GM04504 (cell line): ENCODE measurements around the gene GPM6B.

Experiments used
- DNase-seq: peaks from one replicate; pipeline ENCODE4 v3.0.0-alpha.2; 2012; ENCODE audit warnings: low read depth

The GPM6B gene, protein sequence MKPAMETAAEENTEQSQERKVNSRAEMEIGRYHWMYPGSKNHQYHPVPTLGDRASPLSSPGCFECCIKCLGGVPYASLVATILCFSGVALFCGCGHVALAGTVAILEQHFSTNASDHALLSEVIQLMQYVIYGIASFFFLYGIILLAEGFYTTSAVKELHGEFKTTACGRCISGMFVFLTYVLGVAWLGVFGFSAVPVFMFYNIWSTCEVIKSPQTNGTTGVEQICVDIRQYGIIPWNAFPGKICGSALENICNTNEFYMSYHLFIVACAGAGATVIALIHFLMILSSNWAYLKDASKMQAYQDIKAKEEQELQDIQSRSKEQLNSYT

DNA sequence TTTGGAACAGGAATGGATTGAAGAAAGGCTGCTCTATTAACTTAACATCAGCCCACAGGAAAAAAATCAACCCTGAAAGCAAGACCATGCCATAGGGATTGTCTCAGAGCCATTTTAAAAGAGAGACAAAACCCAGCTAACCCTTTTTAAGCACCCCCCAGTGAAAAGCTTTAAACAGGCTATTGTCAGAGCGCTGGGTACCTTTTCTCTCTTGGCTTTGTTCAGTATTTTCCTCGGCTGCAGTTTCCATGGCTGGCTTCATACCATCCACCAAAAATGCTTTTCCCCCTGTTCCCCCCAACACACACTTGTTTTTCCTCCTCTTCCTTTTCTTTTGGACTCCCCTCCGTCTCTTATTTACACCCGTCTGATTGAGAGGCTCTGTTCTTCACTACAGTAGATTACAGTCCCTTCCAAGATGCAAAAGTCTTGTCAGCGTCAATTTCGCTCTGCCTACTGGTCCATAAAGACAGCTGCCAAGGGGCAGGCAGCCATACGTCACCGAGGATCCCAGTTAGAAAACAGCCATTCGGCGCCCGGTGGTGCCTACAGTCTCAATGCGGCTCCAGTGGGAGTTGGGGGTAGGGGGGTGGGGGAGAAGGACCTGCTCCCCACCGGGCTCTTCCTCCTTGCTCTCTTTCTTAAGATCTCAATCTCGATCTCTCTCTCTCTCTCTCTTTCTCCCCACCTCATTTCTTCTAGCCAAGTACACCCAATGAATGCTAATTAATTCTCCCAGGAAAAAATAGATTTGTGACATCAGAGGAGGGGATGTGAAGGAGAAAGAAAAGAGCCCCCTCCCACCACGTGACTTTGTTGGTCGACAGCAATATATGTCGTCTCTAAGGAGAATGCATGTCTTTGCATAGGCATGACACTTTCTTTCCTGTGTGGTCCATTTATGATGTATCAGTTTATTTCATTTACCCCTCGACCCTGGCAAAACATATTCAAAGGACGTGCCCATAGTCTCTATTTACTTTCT, at the start of gene GPM6B:
Gene GPM6B (minus strand): TSS at position 451 of the 985 bp plus-strand sequence. CDS start 189 bp downstream, at position 262.
- DNase-seq = no peak

GRCh38 chrX:13864264-13864663, 47.4 kb upstream of the GPM6B start:
- no peak for DNase-seq

GRCh38 chrX:13863324-13863723, 46.4 kb upstream of the GPM6B start:
- DNase-seq = no peak

DNA sequence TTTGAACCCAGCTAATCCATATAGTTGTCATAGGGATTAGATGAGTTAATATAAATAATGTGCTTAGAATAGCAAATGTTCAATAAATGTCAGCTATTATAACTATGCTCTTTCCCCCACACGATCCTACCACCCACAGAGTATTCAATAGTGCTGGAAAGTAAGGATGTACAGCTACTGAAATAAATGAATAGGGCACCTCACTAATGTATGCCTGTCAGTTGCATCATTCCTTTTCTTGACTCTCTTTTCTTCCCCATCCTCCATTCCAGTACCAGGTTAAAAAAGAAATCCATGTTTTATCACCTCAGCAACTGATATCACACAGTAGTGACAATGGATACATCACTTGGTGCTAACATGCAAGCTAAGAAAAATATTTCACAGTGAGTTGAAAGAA, 42.8 kb upstream of the GPM6B start:
- no peak for DNase-seq

DNA sequence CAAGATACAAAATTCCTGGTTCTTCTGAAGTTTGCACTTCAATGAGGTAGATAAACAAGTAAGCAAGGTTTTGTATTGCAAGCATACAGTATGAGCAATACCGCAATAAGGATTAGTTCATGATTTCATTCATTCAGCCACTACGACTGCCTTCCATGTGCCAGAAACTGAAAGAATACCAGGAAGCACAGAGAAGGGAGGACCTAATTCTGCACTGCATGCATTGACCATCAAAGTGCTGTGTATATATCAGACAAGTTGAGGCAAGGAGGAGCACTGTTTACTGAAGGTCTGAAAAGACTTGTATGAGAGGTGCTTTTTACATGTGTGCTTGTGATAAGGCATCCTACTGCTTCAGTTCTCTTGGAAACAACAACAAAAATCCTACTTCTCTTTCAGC, 40.9 kb upstream of the GPM6B start:
- no peak for DNase-seq

- DNase-seq = no peak
Measured at GRCh38 chrX:13855689-13856450, 39.0 kb upstream of the GPM6B start.

- no peak for DNase-seq
Measured at GRCh38 chrX:13854003-13854402, 37.1 kb upstream of the GPM6B start.

DNA sequence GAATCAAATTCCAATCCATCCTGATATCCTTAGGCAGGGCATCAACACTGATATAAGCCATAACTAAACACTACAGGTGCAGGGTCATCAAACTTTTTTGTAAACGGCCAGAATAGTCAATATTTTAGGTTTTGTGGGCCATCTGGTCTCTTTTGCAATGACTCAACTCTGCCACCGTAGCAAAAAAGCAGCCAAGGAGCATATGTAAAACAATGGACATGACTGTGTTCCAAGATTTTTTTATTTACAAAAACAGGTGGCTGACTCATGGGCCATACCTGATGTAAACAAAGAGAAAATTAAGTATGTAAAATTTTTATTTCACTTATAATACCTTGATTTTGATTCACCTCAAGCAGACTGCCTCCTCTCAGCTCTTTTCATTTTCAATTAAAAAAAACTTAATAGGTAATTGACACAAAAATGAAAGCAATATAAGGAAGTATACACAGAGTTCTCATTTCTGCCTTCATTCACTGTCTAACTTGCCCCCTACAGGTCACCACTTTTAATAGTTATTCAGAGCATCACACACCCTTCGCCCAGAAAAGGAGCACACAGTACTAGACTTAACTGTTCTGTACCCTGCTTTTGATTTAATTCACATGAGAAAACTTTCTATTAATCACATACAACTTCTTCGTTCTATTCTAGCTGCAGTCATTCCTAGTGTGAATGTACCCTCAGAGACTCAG, 35.3 kb upstream of the GPM6B start:
- no peak for DNase-seq

DNA sequence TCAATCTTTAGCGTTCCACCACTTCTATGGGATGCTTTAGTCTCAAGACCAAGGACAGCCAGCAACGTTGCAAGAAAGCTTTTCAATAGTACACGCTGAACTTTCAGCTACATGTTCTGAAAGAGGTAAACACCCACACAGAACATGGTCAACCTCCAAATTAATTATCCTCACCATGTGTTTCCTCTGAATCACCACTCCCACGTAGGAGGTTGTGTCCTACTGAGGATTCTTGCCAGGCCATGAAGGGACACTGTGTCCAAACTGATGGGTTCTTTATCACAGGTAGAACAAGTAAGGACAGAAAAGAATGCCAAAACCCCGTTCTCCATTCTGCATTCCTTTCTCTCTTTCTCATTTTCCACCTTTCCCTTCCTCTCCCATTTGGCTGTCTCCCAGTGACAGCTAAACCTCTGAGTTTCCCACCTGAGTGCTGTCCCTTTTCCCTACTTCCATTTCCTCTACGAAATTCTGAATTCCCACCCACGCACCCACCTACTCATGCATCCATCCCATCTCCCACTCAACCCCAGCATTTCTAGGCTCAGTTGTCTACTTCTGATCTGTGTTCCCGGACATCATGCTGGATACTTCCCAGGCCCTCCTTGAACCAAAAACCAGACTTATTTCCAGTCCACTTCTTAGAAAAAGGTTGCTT, 29.0 kb upstream of the GPM6B start:
- DNase-seq = no peak

DNA sequence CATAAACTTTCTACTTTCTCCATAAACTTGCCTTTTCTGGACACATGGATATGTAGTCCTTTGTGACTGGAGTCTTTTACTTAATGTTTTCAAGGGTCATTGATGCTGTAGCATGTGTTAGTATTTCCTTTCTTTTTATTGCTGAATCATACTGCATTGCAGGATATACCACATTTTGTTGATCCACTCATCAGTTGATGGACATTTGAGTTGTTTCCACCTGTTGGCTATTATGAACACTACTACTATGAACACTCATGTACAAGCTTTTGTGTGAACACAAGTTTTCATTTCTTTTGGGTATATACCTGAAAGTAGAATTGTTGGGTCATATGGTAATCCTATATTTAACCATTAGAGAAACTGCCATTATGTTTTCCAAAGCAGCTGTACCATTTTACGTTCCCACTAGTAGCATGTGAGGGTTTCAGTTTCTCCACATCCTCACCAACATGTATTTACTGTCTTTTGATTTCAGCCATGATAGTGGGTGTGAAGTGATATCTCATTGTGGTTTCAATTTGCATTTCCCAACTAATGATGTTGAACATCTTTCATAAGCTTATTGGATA, 26.3 kb upstream of the GPM6B start:
- no peak for DNase-seq

DNA sequence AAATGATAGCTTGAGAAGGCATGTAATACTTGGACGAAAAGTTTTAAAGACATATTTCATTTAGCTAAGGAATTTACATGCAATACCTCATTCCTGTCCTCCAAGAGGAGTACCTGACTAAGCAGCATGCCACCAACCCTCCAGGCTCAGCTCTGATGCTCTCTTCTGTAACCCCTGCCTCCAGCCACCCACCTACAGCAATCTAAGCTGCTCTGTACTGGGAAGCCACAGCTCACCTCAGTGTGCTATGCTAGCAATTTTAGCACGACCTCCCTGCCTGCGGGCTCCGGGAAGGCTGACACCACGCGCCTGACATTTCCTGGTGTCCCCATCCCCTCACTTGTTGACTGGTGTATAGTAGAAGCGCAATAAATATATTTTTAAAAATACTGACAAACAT, 23.2 kb upstream of the GPM6B start:
- DNase-seq = no peak

DNA sequence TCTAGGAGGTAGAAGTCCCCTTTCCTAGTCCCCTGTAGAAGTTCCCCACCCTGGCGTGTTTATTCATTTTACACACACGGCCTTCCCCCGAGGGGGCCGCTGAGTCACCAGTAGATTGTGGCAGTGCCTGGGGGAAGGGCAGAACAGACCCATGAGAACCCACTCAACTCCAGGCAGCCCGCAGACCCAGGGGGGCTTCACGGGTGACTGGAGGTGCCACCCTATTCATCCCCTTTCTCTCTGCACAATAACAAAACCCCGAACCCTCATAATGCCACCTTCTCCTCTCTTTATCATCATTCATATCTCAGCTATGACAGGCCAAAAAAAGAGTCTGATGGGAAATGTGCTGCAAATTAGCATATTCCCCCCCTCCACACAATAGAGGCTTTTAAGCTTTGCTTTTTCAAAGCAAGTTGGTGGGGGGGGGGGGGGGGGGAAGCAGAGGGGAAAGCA, 20.4 kb upstream of the GPM6B start:
- DNase-seq = no peak

DNA sequence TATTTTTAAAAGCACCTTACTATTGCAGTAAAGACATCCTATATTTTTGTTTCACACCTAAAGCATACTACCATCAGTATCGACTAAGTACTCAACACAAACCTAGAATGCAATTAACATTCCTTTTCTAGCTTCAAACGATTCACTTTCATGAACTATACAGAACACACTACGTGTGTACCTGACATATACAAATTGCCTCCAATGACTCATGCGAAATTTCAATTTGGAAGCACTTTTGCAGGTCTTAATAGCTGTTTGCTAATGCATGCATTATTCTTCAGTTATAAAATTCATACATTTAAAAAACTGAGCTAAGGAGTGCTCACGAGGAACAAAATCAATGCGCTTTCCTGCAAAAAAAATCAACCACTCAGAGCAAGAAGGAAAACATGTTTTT, 19.7 kb upstream of the GPM6B start:
- DNase-seq = no peak

- DNase-seq = no peak
Measured at GRCh38 chrX:13835825-13836224, 18.9 kb upstream of the GPM6B start.

DNA sequence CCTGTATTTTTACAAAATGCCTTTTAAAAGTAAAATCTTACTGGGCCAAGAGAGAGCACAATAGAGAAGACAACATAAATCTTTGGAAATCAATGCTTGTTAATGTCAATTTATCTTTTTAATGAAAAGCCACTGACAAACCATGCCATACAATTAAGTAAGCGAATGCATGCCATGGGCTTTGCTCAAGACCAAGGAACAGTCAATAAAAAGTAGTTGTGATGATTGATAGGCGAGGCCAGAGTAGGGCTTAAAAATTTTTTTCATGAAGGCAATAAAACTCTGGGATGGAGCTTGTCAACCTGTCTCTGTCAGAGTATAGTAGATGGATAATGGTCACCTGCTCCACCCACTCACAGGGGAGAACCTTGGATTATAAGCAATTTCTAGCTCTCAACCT, 17.5 kb upstream of the GPM6B start:
- DNase-seq = no peak

- DNase-seq = no peak
Measured at GRCh38 chrX:13829983-13830382, 13.1 kb upstream of the GPM6B start.

GRCh38 chrX:13828392-13828791, 11.5 kb upstream of the GPM6B start:
- no peak for DNase-seq

GRCh38 chrX:13827298-13828090, 10.6 kb upstream of the GPM6B start:
- DNase-seq = no peak

- no peak for DNase-seq
Measured at GRCh38 chrX:13826770-13827169, 9.9 kb upstream of the GPM6B start.

DNA sequence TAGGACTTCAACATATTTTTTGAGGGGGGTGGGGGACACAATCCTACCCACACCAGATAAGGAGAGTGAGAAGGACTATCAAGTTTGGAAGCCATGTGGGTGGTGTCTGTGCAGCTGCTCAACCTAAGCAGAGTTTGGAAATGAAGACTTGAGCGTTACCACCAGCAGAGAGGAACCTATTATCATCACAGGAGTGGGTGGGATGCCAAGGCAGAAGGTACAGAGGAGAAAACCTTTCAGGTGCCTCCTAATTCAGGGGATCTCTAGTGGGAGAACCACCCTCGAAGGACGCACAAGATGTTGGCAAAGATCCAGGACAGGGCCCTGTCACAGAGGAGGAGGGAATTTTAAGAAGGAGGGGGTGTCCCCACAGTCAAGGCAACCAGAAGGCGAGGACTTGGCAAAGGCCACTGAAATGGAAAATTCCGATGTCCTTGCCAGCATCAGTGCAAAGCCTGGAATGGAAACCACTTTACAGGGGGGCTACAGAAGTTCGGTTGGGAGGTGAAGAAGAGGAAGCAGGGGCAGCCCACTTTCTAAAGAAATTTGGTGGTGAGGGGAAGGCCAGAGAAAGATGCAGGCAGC, 8.4 kb upstream of the GPM6B start:
- no peak for DNase-seq
